Tibial artery (tissue), 4 donors: Measurements from ENCODE around the gene GET3.

Source experiments
- DNase-seq, 2 donors: peaks; one replicate each; pipeline ENCODE4 v3.0.0-alpha.2; 2019
- H3K27ac ChIP-seq, 2 donors: fragments of 200-600 bp; sonication (generic) in 1 of 2; 1 replicate in 1 of 2; 2 replicates in 1 of 2; pipeline ENCODE4 v1.5.1; 2018 to 2019; ENCODE audit warnings: mild to moderate bottlenecking in 1 of 2
- H3K27me3 ChIP-seq, 2 donors: fragments of 200-600 bp; sonication (generic) in 1 of 2; one replicate each; pipeline versions ENCODE4 v1.5.1 to v1.6.0; 2016 to 2019
- H3K36me3 ChIP-seq, 3 donors: fragments of 200-600 bp; sonication (generic) in 2 of 3; one replicate each; pipeline ENCODE4 v1.5.1; 2016 to 2019; ENCODE audit warnings: mild to moderate bottlenecking in 2 of 3
- H3K4me1 ChIP-seq, 4 donors: fragments of 200-600 bp; sonication (generic) in 2 of 4; 1 replicate in 3 of 4; 2 replicates in 1 of 4; pipeline ENCODE4 v1.5.1; 2016 to 2019
- H3K4me3 ChIP-seq, 2 donors: fragments of 200-600 bp; sonication (generic) in 1 of 2; 1 replicate in 1 of 2; 2 replicates in 1 of 2; pipeline ENCODE4 v1.5.1; 2018 to 2019; ENCODE audit warnings: mild to moderate bottlenecking in 2 of 2
- H3K9me3 ChIP-seq, 3 donors: fragments of 200-600 bp; sonication (generic) in 1 of 3; one replicate each; pipeline ENCODE4 v1.5.1; 2016 to 2019
- CTCF ChIP-seq, 2 experiments: fragments of 200-600 bp in 1 of 2; fragments of 450-650 bp in 1 of 2; IDR thresholded peaks; one replicate each; pipeline ENCODE4 v1.5.1; 2017 to 2019; ENCODE audit warnings: antibody characterized with exemption in 2 of 2, mild to moderate bottlenecking in 1 of 2, moderate library complexity in 1 of 2
- intact Hi-C: fragments of 100-400 bp; cut with DNase I; formaldehyde crosslinking; loops from one replicate; pipeline ENCODE4 v1.15.0; 2023; ENCODE audit warnings: low total_unique reads

Gene GET3

GRCh38 chr19:12784394-12784870, 47.1 kb downstream of the GET3 start:
- intact Hi-C loops, result no loop called here
- DNase-seq, result no peak
- Histone ChIP-seq H3K36me3 (no peaks in the 10 kb centered on the region), H3K4me1 (peaks cover 5 to 79% (median 73%) of the 10 kb centered on the region in 4 donors), H3K27me3 (no peaks in the 10 kb centered on the region), H3K9me3 (no peaks in the 10 kb centered on the region), H3K4me3 (no peak overlapping the region), H3K27ac (peak overlapping the region; percentile 98 to 99)
- TF ChIP-seq CTCF (IDR thresholded peaks at IDR 0.05), result no peak

DNA sequence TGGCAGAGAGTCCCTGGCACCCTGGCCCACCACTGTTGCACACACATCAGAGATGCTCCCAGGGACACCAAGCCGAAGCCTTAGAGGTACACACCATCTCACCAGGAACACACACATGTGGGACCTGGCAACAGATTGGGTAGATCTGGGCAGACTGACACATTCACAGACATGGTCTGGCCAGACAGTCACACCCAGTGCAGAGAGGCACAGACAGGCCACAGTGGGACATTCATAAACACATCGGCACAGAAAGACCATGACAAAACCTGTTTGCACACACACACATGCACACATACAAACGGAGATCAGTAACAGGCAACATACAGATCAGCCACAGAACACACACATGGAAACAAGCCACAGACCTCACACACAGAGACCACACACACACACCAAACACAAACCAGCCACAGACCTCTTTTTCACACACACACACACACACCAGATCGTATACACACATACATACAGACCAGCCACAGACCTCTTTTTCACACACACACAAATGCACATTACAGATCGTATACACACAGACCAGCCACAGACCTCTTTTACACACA, 47.7 kb downstream of the GET3 start:
- no peaks in the 10 kb centered on the region for H3K9me3 ChIP-seq
- H3K36me3 ChIP-seq, result no peaks in the 10 kb centered on the region
- H3K4me3 ChIP-seq, result no peak overlapping the region
- peaks cover 5 to 74% (median 70%) of the 10 kb centered on the region in 4 donors for H3K4me1 ChIP-seq
- no peak for DNase-seq
- H3K27ac ChIP-seq, result peak overlapping the region; percentile 98 to 99
- no peaks in the 10 kb centered on the region for H3K27me3 ChIP-seq
- TF ChIP-seq CTCF (IDR thresholded peaks at IDR 0.05), result no peak
- intact Hi-C loops, result no loop called here

DNA sequence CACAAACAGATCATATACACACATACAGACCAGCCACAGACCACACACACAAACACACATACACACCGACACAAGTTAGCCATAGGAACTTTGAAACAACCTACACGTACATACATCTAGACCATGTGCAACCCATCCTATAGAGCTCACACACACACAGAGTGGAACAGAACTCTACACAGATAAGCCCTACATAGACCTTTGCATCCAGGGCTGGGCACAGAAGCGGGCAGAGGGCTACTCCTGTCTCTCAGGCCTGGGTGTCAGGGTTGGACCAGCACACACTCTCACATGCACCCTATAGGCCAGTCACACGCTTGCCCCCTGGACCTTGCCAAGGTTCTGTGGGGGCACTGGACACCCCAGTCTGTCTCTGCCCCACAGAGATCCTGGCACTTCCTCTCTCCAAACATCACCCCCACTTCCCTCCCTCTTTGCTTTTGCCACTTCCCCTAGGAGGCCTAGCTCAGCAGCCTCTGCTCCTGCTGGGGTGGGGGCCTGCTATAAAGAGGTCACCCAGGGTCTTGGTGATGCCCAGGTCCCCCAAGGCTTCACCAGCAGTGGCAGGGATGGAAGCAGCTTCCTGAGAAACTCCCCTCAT, 48.2 kb downstream of the GET3 start:
- no peak for DNase-seq
- intact Hi-C loops, result no loop called here
- H3K27ac ChIP-seq, result peak overlapping the region; percentile 98 to 99
- peaks cover 5 to 75% (median 71%) of the 10 kb centered on the region in 4 donors for H3K4me1 ChIP-seq
- H3K4me3 ChIP-seq, result no peak overlapping the region
- no peaks in the 10 kb centered on the region for H3K9me3 ChIP-seq
- no peak for TF ChIP-seq CTCF (IDR thresholded peaks at IDR 0.05)
- H3K36me3 ChIP-seq, result no peaks in the 10 kb centered on the region
- H3K27me3 ChIP-seq, result no peaks in the 10 kb centered on the region

- peaks cover 5 to 80% (median 73%) of the 10 kb centered on the region in 4 donors for H3K4me1 ChIP-seq
- H3K36me3 ChIP-seq, result no peaks in the 10 kb centered on the region
- no peaks in the 10 kb centered on the region for H3K9me3 ChIP-seq
- intact Hi-C loops, result no loop called here
- no peak overlapping the region for H3K4me3 ChIP-seq
- TF ChIP-seq CTCF (IDR thresholded peaks at IDR 0.05), result no peak
- peak overlapping the region; percentile 98 to 99 for H3K27ac ChIP-seq
- peak; percentile 79 to 95 for DNase-seq
- H3K27me3 ChIP-seq, result no peaks in the 10 kb centered on the region
These were observed 49.0 kb downstream of the GET3 start for GRCh38 chr19:12786141-12786870.

DNA sequence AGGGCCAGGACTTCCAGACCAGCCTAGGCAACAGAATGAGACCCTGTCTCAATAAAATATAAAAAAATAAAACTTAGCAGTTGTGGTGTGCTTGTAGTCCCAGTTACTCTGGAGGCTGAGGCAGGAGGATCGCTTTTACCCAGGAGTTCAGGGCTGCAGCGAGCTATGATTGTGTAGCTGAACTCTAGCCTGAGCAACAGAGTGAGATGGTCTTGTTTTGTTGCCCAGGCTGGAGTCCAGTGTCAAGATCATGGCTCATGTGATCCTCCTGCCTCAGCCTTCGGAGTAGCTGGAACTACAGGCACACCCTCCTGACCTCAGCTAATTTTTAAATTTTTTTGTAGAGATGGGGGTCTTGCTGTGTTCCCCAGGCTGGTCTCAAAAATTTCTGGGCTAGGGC, 49.7 kb downstream of the GET3 start:
- no peaks in the 10 kb centered on the region for H3K9me3 ChIP-seq
- H3K27ac ChIP-seq, result peak overlapping the region; percentile 98 to 99
- DNase-seq, result no peak
- no peaks in the 10 kb centered on the region for H3K27me3 ChIP-seq
- H3K36me3 ChIP-seq, result peaks cover 0 to 1% (median under 1%) of the 10 kb centered on the region in 3 donors
- intact Hi-C loops, result no loop called here
- H3K4me1 ChIP-seq, result peaks cover 5 to 77% (median 71%) of the 10 kb centered on the region in 4 donors
- no peak for TF ChIP-seq CTCF (IDR thresholded peaks at IDR 0.05)
- H3K4me3 ChIP-seq, result no peak overlapping the region
